HL-60 (cell line): Measurements from ENCODE around the gene SREBF1.

Experiments
- DNase-seq, 2 experiments: peaks; one replicate each; pipeline ENCODE4 v3.0.0-alpha.2; 2010 to 2020; ENCODE audit warnings: low read depth in 1 of 2, low spot score in 1 of 2
- H3K27ac ChIP-seq: fragments of 250-450 bp; sonication (Bioruptor Pico); replicated peaks from 2 replicates; pipeline ENCODE4 v1.5.1; 2020; ENCODE audit warnings: mild to moderate bottlenecking, moderate library complexity
- H3K27me3 ChIP-seq: fragments of 250-450 bp; sonication (Bioruptor Pico); 2 replicates; pipeline ENCODE4 v1.5.1; 2021; ENCODE audit warnings: mild to moderate bottlenecking, moderate library complexity; ENCODE audit not compliant: insufficient read depth, poor library complexity, severe bottlenecking
- H3K4me3 ChIP-seq: replicated peaks from 2 replicates; pipeline ENCODE4 v1.5.1; 2011; ENCODE audit warnings: mild to moderate bottlenecking, control low read depth, low read length; ENCODE audit not compliant: insufficient read depth
- GABPA ChIP-seq: IDR thresholded peaks from 2 replicates; pipeline ENCODE4 v1.6.1; 2012; ENCODE audit warnings: low read depth
- POLR2AphosphoS5 ChIP-seq: IDR thresholded peaks from 2 replicates; pipeline ENCODE4 v1.6.1; 2012; ENCODE audit warnings: low read depth
- SPI1 ChIP-seq: IDR thresholded peaks from 2 replicates; pipeline ENCODE4 v1.6.1; 2012; ENCODE audit warnings: low read depth, mild to moderate bottlenecking, borderline replicate concordance
- TF ChIP-seq, protein P1 (sequence below): IDR thresholded peaks from 2 replicates; pipeline ENCODE4 v1.6.1; 2012; ENCODE audit warnings: low read depth; ENCODE audit not compliant: insufficient replicate concordance
- TF ChIP-seq, protein P2 (sequence below): IDR thresholded peaks from one replicate; pipeline ENCODE4 v1.5.1; 2011; ENCODE audit warnings: low read length, control low read depth, inconsistent platforms; ENCODE audit not compliant: insufficient read depth

SREBF1 gene

DNA sequence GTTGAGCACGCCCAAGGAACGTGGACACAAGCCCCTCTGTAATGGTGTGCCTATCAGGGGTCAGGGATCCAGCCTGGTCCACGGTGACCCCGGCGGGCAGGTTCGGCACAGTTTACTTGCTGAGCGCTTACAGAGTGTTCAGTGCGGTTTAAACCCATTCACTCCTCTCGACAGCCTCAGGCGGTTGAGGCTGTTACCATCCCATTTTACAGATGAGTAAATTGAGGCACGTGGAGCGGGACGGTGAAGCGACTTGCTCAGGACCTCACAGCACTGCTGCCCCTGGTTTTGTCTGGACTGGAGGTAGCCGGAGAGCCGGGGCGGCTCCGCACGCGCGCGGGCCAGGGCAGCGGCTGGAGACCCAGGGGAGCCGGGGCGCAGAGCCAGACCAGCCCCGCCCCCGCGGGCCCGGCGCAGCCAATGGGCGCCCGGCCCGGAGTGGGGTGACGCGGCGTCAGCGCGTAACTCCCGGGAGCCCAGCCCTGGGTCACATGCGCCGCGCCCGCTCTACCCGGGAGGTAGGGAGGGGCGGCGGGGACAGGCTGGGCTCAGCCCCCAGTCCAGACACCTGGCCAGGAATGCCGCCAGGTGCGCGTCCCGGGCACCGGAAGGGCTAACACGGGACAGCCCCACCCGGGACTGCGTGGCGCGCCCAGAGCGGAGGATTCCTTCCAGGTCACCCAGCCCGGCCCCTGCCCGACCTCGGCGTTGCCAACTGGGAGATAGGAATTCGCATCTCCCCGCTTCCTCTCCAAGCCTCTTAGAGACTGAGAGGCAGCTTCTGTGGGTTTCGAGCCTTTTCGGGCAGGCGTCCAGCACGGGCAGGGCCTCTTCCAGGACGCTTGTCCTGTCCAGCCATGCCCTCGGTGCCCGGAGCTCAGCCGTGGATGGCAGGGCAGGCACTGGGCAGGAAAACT, 3.3 kb upstream of the SREBF1 start:
- Histone ChIP-seq H3K27ac (peak overlapping the region; percentile 88), H3K27me3 (no peaks in the 10 kb centered on the region), H3K4me3 (peak overlapping the region; percentile 45)
- DNase-seq: peak; percentile 58 to 75
- TF ChIP-seq SPI1: no peak
- TF ChIP-seq POLR2AphosphoS5: peak; percentile 14; the same call in 1 of the 2 replicates

DNA sequence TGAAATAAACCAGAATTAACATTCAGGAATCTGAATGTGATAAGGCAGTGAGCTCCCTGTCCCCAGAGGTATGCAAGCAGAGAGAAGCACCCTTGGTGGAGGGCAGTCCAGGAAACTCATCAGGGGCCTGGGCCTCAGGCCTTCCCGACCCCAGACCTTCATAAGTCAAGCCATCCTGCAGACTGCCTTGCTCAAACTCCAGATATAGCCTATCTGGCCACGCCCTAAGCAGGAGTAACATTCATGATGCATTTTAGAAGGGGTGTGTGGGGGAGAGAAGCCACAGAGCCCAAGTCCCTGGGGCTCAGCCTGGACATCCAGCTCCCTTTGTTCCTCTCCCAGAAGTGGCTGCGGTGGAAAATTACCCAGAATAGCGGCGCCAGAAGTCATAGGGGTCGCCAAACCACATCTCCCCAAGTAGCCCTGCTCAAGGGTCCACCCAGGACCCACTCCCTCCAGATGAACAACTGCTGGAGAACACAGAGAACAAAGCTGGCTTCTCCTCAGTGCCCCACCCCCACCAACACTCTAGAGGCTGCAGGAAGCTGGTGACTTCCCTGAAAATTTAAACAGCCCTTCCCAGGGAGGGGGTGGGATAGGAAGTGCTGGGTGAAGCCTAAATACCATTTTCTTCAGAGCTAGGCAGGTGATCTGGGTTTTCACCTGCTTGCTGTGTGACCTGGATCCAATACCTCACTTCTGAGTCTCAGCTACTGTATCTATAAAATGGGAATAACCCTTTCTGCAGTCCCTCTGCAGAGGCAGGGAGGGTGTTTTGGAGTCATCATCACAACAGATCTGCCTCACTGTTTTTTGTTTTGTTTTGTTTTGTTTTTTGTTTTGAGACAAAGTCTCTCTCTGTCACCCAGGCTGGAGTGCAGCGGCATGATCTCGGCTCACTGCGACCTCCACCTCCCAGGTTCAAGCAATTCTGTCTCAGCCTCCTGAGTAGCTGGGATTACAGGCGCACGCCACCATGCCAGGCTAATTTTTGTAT, 1.5 kb upstream of the SREBF1 start:
- H3K27me3 ChIP-seq: no peaks in the 10 kb centered on the region
- TF ChIP-seq GABPA (no peak), POLR2AphosphoS5 (no peak), SPI1 (peak; percentile 44; the same call in 1 of the 2 replicates)
- TF ChIP-seq, protein P1, sequence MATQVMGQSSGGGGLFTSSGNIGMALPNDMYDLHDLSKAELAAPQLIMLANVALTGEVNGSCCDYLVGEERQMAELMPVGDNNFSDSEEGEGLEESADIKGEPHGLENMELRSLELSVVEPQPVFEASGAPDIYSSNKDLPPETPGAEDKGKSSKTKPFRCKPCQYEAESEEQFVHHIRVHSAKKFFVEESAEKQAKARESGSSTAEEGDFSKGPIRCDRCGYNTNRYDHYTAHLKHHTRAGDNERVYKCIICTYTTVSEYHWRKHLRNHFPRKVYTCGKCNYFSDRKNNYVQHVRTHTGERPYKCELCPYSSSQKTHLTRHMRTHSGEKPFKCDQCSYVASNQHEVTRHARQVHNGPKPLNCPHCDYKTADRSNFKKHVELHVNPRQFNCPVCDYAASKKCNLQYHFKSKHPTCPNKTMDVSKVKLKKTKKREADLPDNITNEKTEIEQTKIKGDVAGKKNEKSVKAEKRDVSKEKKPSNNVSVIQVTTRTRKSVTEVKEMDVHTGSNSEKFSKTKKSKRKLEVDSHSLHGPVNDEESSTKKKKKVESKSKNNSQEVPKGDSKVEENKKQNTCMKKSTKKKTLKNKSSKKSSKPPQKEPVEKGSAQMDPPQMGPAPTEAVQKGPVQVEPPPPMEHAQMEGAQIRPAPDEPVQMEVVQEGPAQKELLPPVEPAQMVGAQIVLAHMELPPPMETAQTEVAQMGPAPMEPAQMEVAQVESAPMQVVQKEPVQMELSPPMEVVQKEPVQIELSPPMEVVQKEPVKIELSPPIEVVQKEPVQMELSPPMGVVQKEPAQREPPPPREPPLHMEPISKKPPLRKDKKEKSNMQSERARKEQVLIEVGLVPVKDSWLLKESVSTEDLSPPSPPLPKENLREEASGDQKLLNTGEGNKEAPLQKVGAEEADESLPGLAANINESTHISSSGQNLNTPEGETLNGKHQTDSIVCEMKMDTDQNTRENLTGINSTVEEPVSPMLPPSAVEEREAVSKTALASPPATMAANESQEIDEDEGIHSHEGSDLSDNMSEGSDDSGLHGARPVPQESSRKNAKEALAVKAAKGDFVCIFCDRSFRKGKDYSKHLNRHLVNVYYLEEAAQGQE: no peak
- TF ChIP-seq, protein P2, sequence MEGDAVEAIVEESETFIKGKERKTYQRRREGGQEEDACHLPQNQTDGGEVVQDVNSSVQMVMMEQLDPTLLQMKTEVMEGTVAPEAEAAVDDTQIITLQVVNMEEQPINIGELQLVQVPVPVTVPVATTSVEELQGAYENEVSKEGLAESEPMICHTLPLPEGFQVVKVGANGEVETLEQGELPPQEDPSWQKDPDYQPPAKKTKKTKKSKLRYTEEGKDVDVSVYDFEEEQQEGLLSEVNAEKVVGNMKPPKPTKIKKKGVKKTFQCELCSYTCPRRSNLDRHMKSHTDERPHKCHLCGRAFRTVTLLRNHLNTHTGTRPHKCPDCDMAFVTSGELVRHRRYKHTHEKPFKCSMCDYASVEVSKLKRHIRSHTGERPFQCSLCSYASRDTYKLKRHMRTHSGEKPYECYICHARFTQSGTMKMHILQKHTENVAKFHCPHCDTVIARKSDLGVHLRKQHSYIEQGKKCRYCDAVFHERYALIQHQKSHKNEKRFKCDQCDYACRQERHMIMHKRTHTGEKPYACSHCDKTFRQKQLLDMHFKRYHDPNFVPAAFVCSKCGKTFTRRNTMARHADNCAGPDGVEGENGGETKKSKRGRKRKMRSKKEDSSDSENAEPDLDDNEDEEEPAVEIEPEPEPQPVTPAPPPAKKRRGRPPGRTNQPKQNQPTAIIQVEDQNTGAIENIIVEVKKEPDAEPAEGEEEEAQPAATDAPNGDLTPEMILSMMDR: no peak
- H3K4me3 ChIP-seq: no peak overlapping the region
- peak in 1 of 2 experiments; percentile 68 for DNase-seq
- H3K27ac ChIP-seq: peak overlapping the region; percentile 88

DNA sequence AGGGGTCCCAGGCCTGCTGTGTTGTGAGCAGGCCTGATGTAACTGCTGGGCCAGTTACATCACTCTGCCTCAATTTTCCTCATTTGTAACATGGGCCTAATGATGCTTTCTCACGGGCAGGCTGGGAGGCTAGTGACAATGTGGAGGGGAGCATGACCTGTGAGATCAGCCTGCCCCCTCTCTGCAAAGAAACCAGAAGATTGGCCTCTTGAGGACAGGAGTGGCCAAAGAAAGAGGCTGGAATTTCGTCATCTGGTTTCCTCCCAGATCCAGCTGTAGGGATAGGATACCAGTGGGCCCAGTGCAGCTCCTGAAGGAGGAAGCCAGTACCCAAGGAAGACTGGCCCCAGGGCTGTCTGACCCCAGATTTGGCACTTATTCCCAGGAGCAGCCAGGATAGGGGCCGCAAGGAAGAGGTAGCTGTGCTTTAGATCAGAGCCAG, 615 bp upstream of the SREBF1 start:
- H3K27me3 ChIP-seq: no peaks in the 10 kb centered on the region
- no peak for DNase-seq
- peak overlapping the region; percentile 88 for H3K27ac ChIP-seq
- TF ChIP-seq, protein P2: no peak
- TF ChIP-seq, protein P1: no peak
- TF ChIP-seq GABPA (no peak), SPI1 (no peak), POLR2AphosphoS5 (no peak)
- H3K4me3 ChIP-seq: no peak overlapping the region
